ENCODE data around the gene DYRK1A. TPM values are rescaled to one million over a fixed set of nuclear protein-coding genes. Genes with fewer than 3 reads are reported as not detected.

Gene DYRK1A
- total RNA-seq, 2 experiments from 2014 or later = 58.4 to 65.1 TPM

DNA sequence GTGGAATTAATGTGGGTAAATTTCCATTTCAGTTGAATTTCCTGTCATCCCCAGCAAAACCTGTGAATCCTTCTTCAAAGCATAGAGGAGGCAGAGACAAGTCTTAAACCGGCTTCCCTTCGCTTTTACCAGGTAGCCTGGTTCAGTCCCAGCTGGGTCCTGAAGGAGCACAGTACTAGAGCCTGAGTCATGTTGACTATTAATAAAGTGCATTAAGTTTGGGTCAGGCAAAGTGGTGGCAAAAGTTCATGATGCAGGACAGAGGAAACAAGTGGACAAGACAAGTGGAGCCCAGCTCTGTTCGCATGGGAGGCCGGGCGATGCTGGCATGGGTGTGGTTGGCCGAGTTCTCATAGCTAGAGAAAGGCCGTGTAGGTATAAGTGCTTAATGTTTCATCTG lies 150.4 kb downstream of the DYRK1A start:
- intact Hi-C loops (cut with micrococcal nuclease; ENCODE audit: unreplicated experiment) = no loop called here
- no peak for DNase-seq (ENCODE audit: low spot score)
- H3K27ac ChIP-seq (ENCODE audit: low read depth, low read length, poor library complexity, severe bottlenecking) = no peak overlapping the region
- no peak for TF ChIP-seq EZH2phosphoT487 (IDR thresholded peaks at IDR 0.05; ENCODE audit: borderline replicate concordance, low read depth, low read length)
- TF ChIP-seq, protein P1, sequence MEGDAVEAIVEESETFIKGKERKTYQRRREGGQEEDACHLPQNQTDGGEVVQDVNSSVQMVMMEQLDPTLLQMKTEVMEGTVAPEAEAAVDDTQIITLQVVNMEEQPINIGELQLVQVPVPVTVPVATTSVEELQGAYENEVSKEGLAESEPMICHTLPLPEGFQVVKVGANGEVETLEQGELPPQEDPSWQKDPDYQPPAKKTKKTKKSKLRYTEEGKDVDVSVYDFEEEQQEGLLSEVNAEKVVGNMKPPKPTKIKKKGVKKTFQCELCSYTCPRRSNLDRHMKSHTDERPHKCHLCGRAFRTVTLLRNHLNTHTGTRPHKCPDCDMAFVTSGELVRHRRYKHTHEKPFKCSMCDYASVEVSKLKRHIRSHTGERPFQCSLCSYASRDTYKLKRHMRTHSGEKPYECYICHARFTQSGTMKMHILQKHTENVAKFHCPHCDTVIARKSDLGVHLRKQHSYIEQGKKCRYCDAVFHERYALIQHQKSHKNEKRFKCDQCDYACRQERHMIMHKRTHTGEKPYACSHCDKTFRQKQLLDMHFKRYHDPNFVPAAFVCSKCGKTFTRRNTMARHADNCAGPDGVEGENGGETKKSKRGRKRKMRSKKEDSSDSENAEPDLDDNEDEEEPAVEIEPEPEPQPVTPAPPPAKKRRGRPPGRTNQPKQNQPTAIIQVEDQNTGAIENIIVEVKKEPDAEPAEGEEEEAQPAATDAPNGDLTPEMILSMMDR (conservative IDR thresholded peaks at IDR 0.05; ENCODE audit: low read length) = no peak
- no peaks in the 10 kb centered on the region for H3K9me2 ChIP-seq (ENCODE audit: insufficient read depth, low read length)
- H3K4me2 ChIP-seq (ENCODE audit: low read length) = no peak overlapping the region
- H3K4me1 ChIP-seq (ENCODE audit: insufficient read depth, low read length, poor library complexity, severe bottlenecking) = peaks cover 8% of the 10 kb centered on the region
- H3K9me3 ChIP-seq (ENCODE audit: low read length) = no peaks in the 10 kb centered on the region
- H3K4me3 ChIP-seq (ENCODE audit: low read depth, low read length, poor library complexity, severe bottlenecking) = no peak overlapping the region
- ChIA-PET CTCF (ENCODE audit: unreplicated experiment) (no interaction called here), POLR2A (interaction anchor here (1.0 kb wide), 1 partner anchor 9 kb away, joined by 5 read pairs; no protein-coding TSS in a partner anchor)
- no peak overlapping the region for H2AFZ ChIP-seq (ENCODE audit: low read length)
- peaks cover 8% of the 10 kb centered on the region; the same call in 1 of the 2 replicates for H3K79me2 ChIP-seq (ENCODE audit: insufficient read depth, low read depth, low read length)
- 0 out of 2 replicates have a peak, but pooled peaks cover 4% of the 10 kb centered on the region for H4K20me1 ChIP-seq (ENCODE audit: insufficient read depth, low read length)
- peaks cover 51% of the 10 kb centered on the region for H3K36me3 ChIP-seq (ENCODE audit: insufficient read depth, low read length)
- no TSS peak for BruUV-seq (replicated peaks)

DNA sequence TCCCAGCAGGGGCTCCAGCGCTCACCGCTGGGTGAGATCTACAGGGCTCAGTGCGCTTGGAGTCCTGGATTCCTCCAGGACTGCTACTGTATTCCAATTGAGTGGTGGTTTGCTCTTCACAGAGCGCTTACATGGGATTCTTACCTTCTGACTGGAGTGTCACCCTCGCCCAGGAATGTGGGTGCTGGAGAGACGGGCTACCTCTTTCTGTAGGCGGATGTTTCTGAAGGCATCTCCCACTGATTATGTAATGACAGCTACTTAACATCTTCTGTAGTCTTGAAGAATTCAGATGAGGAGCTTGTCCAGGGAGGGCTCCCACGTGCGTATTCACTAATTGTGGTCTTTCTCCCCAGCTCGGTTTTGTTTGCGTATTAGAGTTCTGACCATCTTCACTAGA lies 154.2 kb downstream of the DYRK1A start:
- H2AFZ ChIP-seq (ENCODE audit: low read length) = no peak overlapping the region
- H3K4me1 ChIP-seq (ENCODE audit: insufficient read depth, low read length, poor library complexity, severe bottlenecking) = no peaks in the 10 kb centered on the region
- POLR2A ChIA-PET = no interaction called here
- TF ChIP-seq, protein P1 (conservative IDR thresholded peaks at IDR 0.05; ENCODE audit: low read length) = no peak
- TF ChIP-seq EZH2phosphoT487 (IDR thresholded peaks at IDR 0.05; ENCODE audit: borderline replicate concordance, low read depth, low read length) = no peak
- no peaks in the 10 kb centered on the region for H3K9me3 ChIP-seq (ENCODE audit: low read length)
- no TSS peak for BruUV-seq (replicated peaks)
- CTCF ChIA-PET (ENCODE audit: unreplicated experiment) = no interaction called here
- H3K9me2 ChIP-seq (ENCODE audit: insufficient read depth, low read length) = no peaks in the 10 kb centered on the region
- intact Hi-C loops (cut with micrococcal nuclease; ENCODE audit: unreplicated experiment) = no loop called here
- H3K36me3 ChIP-seq (ENCODE audit: insufficient read depth, low read length) = peaks cover 15% of the 10 kb centered on the region
- no peak overlapping the region for H3K4me3 ChIP-seq (ENCODE audit: low read depth, low read length, poor library complexity, severe bottlenecking)
- no peak overlapping the region for H3K27ac ChIP-seq (ENCODE audit: low read depth, low read length, poor library complexity, severe bottlenecking)
- no peaks in the 10 kb centered on the region for H4K20me1 ChIP-seq (ENCODE audit: insufficient read depth, low read length)
- H3K79me2 ChIP-seq (ENCODE audit: insufficient read depth, low read depth, low read length) = no peaks in the 10 kb centered on the region
- no peak overlapping the region for H3K4me2 ChIP-seq (ENCODE audit: low read length)
- DNase-seq (ENCODE audit: low spot score) = no peak

DNA sequence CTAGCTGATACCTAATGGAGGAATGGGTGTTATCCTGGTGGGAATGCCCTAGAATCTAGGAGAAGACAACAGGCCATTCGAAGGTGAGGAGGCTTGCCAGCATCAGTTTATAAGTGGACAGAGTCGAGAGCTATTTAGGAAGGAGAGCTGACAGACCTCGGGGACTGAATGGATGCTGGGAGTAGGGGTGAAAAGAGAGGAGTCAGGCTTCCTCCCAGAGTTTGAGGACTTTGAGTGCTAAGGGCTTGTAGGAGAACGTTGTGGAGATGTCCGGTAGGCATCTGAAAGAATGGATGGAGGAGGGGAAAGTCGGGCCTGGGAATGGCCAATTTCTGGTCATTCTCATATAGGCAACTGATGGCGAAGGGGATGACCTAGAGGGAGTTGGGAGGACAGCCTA lies 155.1 kb downstream of the DYRK1A start:
- DNase-seq (ENCODE audit: low spot score) = no peak
- H3K79me2 ChIP-seq (ENCODE audit: insufficient read depth, low read depth, low read length) = no peaks in the 10 kb centered on the region
- H3K36me3 ChIP-seq (ENCODE audit: insufficient read depth, low read length) = peaks cover 6% of the 10 kb centered on the region; the same call in 1 of the 2 replicates
- no peak overlapping the region for H2AFZ ChIP-seq (ENCODE audit: low read length)
- no peaks in the 10 kb centered on the region for H3K4me1 ChIP-seq (ENCODE audit: insufficient read depth, low read length, poor library complexity, severe bottlenecking)
- POLR2A ChIA-PET = no interaction called here
- no peak overlapping the region for H3K4me2 ChIP-seq (ENCODE audit: low read length)
- H3K27ac ChIP-seq (ENCODE audit: low read depth, low read length, poor library complexity, severe bottlenecking) = no peak overlapping the region
- H4K20me1 ChIP-seq (ENCODE audit: insufficient read depth, low read length) = no peaks in the 10 kb centered on the region
- H3K9me2 ChIP-seq (ENCODE audit: insufficient read depth, low read length) = no peaks in the 10 kb centered on the region
- intact Hi-C loops (cut with micrococcal nuclease; ENCODE audit: unreplicated experiment) = no loop called here
- no peak overlapping the region for H3K4me3 ChIP-seq (ENCODE audit: low read depth, low read length, poor library complexity, severe bottlenecking)
- BruUV-seq (replicated peaks) = no TSS peak
- CTCF ChIA-PET (ENCODE audit: unreplicated experiment) = no interaction called here
- no peaks in the 10 kb centered on the region for H3K9me3 ChIP-seq (ENCODE audit: low read length)
- TF ChIP-seq, protein P1 (conservative IDR thresholded peaks at IDR 0.05; ENCODE audit: low read length) = no peak
- no peak for TF ChIP-seq EZH2phosphoT487 (IDR thresholded peaks at IDR 0.05; ENCODE audit: borderline replicate concordance, low read depth, low read length)
